Measurements from ENCODE around the gene SLC25A22. TPM values are rescaled to one million over a fixed set of nuclear protein-coding genes. Genes with fewer than 3 reads are reported as not detected.
A peak's percentile ranks its signal among the peaks of the same experiment; 100 is the strongest.

The SLC25A22 gene
- total RNA-seq, 2 donors from 2014 or later: 21.2 to 43.2 TPM

- Histone ChIP-seq H3K4me1 (replicated peaks) (no peaks in the 10 kb centered on the region), H3K27me3 (replicated peaks; ENCODE audit: insufficient read depth) (no peaks in the 10 kb centered on the region), H3K36me3 (no peaks in the 10 kb centered on the region), H3K9me3 (no peaks in the 10 kb centered on the region), H3K4me3 (peak overlapping the region; percentile 96 to 100), H3K27ac (peak overlapping the region; percentile 84 to 91)
- TF ChIP-seq CTCF (IDR thresholded peaks at IDR 0.05) (no peak), POLR2A (IDR thresholded peaks at IDR 0.05) (no peak), POLR2AphosphoS5 (IDR thresholded peaks at IDR 0.05) (no peak)
- 9% methylated on average over 14 of the region's 18 CpGs for WGBS
- no peak for DNase-seq (ENCODE audit: low spot score)
- intact Hi-C loops (cut with DNase I): no loop called here
Observed at GRCh38 chr11:748007-748359, 50.1 kb downstream of the SLC25A22 start.

GRCh38 chr11:747158-748006, 50.7 kb downstream of the SLC25A22 start, which contains the start of gene TALDO1:
Gene TALDO1 (plus strand): TSS chr11:747464. CDS start chr11:747482, 18 bp downstream.
- peak; percentile 11 for TF ChIP-seq POLR2AphosphoS5 (IDR thresholded peaks at IDR 0.05)
- TF ChIP-seq CTCF (IDR thresholded peaks at IDR 0.05): peak in 2 of 4 experiments; percentile 42 to 49
- TF ChIP-seq POLR2A (IDR thresholded peaks at IDR 0.05): peak; percentile 67
- WGBS: under 1% methylated on average over 47 of the region's 112 CpGs
- peak within 1 kb of the TSS; percentile 84 to 91 for H3K27ac ChIP-seq
- no peaks in the 10 kb centered on the region for H3K27me3 ChIP-seq (replicated peaks; ENCODE audit: insufficient read depth)
- intact Hi-C loops (cut with DNase I): no loop called here
- peak; percentile 90 for DNase-seq (ENCODE audit: low spot score)
- H3K4me3 ChIP-seq: peak within 1 kb of the TSS; percentile 96 to 100
- H3K4me1 ChIP-seq (replicated peaks): no peaks in the 10 kb centered on the region
- H3K9me3 ChIP-seq: no peaks in the 10 kb centered on the region
- no peaks in the 10 kb centered on the region for H3K36me3 ChIP-seq

- TF ChIP-seq POLR2AphosphoS5 (IDR thresholded peaks at IDR 0.05) (no peak), POLR2A (IDR thresholded peaks at IDR 0.05) (no peak), CTCF (IDR thresholded peaks at IDR 0.05) (no peak)
- DNase-seq (ENCODE audit: low spot score): no peak
Observed at GRCh38 chr11:746289-747157, 51.6 kb downstream of the SLC25A22 start.

GRCh38 chr11:745428-745827, 52.7 kb downstream of the SLC25A22 start:
- no peak overlapping the region for H3K4me3 ChIP-seq
- H3K36me3 ChIP-seq: no peaks in the 10 kb centered on the region
- H3K27ac ChIP-seq: no peak overlapping the region
- 26% methylated on average over 1 of the region's 1 CpG for WGBS
- intact Hi-C loops (cut with DNase I): no loop called here
- no peak for DNase-seq (ENCODE audit: low spot score)
- H3K27me3 ChIP-seq (replicated peaks; ENCODE audit: insufficient read depth): no peaks in the 10 kb centered on the region
- TF ChIP-seq CTCF (IDR thresholded peaks at IDR 0.05): no peak
- TF ChIP-seq POLR2AphosphoS5 (IDR thresholded peaks at IDR 0.05): no peak
- TF ChIP-seq POLR2A (IDR thresholded peaks at IDR 0.05): no peak
- no peaks in the 10 kb centered on the region for H3K4me1 ChIP-seq (replicated peaks)
- H3K9me3 ChIP-seq: no peaks in the 10 kb centered on the region

More at GRCh38 chr11:746289-747157, 51.6 kb downstream of the SLC25A22 start:
- Histone ChIP-seq H3K9me3 (no peaks in the 10 kb centered on the region), H3K36me3 (no peaks in the 10 kb centered on the region), H3K4me1 (replicated peaks) (no peaks in the 10 kb centered on the region), H3K4me3 (peak overlapping the region; percentile 96 to 100), H3K27me3 (replicated peaks; ENCODE audit: insufficient read depth) (no peaks in the 10 kb centered on the region), H3K27ac (peak overlapping the region; percentile 84 to 91)
- intact Hi-C loops (cut with DNase I): no loop called here
- WGBS: 28% methylated on average over 43 of the region's 46 CpGs

All from prostate gland (tissue), 2 donors.